ENCODE measurements around the gene MXD4. TPM values are rescaled to one million over a fixed set of nuclear protein-coding genes. Genes with fewer than 3 reads are reported as not detected.
A peak's percentile ranks its signal among the peaks of the same experiment; 100 is the strongest.

The MXD4 gene
- total RNA-seq, 3 donors from 2014 or later: 34.7 to 55.8 (median 37.9) TPM

DNA sequence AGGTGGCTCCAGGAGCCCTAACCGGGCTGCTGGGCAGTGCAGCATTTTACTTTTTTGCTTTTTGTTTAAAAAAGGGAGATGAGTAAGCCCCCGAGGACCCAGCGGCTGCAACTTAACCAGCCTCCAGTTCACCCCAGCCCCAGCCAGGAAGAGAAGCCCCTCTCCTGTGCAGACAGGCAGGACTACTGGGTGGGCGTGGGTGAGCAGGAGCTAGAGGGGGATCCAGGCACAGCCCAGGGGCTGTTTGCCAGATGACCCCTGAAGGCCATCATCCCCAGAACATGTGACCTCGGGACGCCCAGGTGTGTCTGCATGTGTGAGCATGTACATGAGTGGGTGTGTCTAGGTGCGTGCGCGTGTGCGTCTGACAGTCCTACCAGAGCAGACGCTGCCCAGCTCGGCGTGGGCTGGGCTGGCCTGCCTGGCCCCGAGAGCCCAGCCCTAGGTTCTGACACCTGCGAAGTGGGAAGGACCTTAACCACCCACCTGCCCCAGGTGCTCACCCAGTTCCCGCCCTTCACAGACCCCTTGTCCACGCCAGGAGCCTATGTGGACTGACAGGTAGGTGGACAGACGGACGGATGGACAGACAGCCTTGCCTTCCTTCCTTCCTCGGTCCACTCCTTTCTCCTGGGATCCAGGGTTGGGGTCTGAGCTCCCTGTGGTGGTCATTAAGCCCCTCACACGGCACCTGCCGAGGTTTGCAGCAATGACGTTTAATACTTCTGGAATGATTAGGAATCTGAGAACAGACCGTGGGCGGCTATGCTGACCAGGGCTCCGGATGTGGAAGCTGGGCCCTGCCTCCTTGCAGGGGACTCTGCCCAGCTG, 12.2 kb downstream of the MXD4 start:
- DNase-seq (ENCODE audit: low spot score in 2 of 2): peak in 1 of 2 donors; percentile 17
- H3K27me3 ChIP-seq: no peaks in the 10 kb centered on the region
- peak overlapping the region in 1 of 2 donors; percentile 14 for H3K27ac ChIP-seq
- no peaks in the 10 kb centered on the region for H3K4me1 ChIP-seq
- no peak for TF ChIP-seq POLR2AphosphoS5 (IDR thresholded peaks at IDR 0.05)
- TF ChIP-seq POLR2A (IDR thresholded peaks at IDR 0.05): no peak
- TF ChIP-seq, protein P1, sequence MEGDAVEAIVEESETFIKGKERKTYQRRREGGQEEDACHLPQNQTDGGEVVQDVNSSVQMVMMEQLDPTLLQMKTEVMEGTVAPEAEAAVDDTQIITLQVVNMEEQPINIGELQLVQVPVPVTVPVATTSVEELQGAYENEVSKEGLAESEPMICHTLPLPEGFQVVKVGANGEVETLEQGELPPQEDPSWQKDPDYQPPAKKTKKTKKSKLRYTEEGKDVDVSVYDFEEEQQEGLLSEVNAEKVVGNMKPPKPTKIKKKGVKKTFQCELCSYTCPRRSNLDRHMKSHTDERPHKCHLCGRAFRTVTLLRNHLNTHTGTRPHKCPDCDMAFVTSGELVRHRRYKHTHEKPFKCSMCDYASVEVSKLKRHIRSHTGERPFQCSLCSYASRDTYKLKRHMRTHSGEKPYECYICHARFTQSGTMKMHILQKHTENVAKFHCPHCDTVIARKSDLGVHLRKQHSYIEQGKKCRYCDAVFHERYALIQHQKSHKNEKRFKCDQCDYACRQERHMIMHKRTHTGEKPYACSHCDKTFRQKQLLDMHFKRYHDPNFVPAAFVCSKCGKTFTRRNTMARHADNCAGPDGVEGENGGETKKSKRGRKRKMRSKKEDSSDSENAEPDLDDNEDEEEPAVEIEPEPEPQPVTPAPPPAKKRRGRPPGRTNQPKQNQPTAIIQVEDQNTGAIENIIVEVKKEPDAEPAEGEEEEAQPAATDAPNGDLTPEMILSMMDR (IDR thresholded peaks at IDR 0.05): no peak
- intact Hi-C loops (cut with DNase I; ENCODE audit: low total_unique reads): loop anchor here (10.0 kb wide), 1 partner anchor 165 kb away; the partner anchor contains the start of genes CFAP99 and ZFYVE28
- H3K36me3 ChIP-seq: no peaks in the 10 kb centered on the region
- H3K9me3 ChIP-seq: no peaks in the 10 kb centered on the region
- H3K4me3 ChIP-seq: no peak overlapping the region

DNA sequence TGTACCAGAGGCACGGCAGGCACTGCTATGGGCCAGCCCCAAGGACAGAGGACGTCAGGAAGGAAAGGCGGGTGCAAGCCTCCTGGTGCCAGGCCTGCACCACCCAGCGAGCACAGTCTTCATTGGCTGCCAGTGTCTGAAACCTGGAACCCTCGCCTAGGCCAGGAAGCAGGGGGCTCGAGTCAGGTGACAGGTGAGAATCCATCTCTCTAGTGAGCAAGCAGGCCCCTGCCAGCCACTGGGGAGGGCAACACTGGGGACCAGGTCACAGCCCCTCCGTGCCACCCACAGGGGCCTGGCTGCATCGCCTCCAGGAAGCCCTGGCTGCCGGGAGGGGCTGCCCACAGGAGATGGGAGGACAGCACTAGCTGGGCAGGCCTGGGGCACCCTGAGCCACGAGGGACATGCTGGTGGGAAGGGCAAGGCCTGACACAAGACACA, 13.1 kb downstream of the MXD4 start:
- Histone ChIP-seq H3K27ac (no peak overlapping the region), H3K27me3 (no peaks in the 10 kb centered on the region), H3K36me3 (no peaks in the 10 kb centered on the region), H3K4me3 (no peak overlapping the region), H3K4me1 (no peaks in the 10 kb centered on the region), H3K9me3 (no peaks in the 10 kb centered on the region)
- intact Hi-C loops (cut with DNase I; ENCODE audit: low total_unique reads): no loop called here
- peak in 1 of 2 donors; percentile 14 for DNase-seq (ENCODE audit: low spot score in 2 of 2)
- TF ChIP-seq POLR2AphosphoS5 (IDR thresholded peaks at IDR 0.05): no peak
- TF ChIP-seq POLR2A (IDR thresholded peaks at IDR 0.05): no peak
- TF ChIP-seq, protein P1 (IDR thresholded peaks at IDR 0.05): no peak

DNA sequence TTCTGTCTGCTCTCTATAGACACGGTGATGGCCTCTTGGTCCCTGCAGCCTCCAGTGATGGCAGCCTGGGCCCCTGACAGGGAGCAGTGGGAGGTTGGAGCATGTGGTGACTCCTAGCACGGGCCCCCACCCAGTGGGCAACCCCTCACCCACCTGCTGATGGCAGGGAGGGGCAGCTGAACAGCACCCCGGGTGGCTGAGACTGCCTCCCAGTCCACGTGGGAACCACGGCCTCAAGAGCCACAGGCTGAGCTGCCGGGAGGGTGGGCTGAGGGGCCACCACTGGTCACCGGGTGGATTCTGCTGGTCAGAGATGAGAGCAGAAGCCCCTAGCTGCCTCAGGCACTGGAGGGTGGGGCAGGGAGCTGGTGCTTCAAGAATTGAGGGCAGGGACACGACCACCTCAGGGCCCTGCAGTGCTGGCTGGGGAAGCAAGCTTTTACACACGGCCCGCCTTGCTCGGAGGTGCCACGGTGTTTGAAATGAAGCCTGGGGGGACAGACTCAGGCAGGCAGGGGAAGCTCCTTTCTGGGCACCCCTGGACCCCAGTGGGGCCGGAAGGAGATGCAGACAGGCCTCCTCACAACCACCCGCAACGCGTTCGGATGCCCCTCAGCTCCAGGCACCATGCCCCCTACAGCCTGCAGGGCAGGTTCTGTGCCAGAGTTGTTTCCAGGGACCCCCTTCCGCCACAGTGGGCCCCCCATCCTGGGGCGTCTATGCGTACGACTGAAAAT, 13.7 kb downstream of the MXD4 start:
- Histone ChIP-seq H3K27me3 (no peaks in the 10 kb centered on the region), H3K4me1 (no peaks in the 10 kb centered on the region), H3K9me3 (no peaks in the 10 kb centered on the region), H3K36me3 (no peaks in the 10 kb centered on the region), H3K4me3 (no peak overlapping the region), H3K27ac (no peak overlapping the region)
- intact Hi-C loops (cut with DNase I; ENCODE audit: low total_unique reads): no loop called here
- peak in 1 of 2 donors; percentile 15 for DNase-seq (ENCODE audit: low spot score in 2 of 2)
- TF ChIP-seq POLR2A (IDR thresholded peaks at IDR 0.05) (no peak), POLR2AphosphoS5 (IDR thresholded peaks at IDR 0.05) (no peak)
- TF ChIP-seq, protein P1 (IDR thresholded peaks at IDR 0.05): no peak

DNA sequence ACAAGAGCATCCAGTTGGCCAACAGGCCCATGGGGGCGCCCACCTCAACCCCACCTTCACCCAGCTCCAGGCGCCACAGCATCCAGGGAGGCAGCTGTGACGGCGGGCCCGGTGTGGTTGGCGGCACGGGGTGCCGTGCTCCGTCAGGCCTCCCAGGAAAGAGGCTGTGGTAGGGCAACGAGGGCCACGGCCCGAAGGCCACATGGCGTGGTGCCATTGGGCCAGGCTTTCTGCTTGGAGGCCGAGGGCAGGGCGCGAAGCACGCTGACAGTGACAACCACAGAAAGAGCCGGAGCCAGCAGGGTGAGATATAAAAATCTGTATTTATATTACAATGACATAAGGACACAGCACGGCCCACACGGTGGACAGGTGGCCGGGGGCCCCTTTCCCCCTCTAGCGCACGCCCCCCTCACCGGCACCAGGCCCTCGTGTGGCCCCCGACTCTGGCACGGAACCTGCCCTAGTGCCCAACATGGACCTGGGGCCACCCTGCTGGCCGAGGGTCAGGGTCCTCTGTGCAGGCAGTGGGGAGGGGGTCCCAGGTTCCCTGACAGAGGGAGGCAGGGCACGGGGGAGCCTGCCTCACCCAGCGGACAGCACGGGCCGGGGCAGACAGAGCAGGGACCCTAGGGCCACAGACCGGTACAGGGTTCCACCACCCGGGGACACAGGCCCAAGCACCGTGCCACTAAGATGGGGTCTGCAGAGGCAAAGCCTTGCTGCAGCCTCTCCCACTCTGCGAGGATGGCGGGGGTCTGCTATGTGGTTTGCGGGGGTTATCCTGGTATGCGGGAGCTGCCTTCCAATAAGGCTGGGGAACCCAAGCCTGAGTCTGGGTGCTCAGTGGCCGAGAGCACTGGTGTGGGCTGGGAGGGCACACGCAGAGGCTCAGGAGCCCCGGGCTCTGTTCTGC, 14.5 kb downstream of the MXD4 start:
- TF ChIP-seq POLR2A (IDR thresholded peaks at IDR 0.05) (no peak), POLR2AphosphoS5 (IDR thresholded peaks at IDR 0.05) (no peak)
- TF ChIP-seq, protein P1 (IDR thresholded peaks at IDR 0.05): no peak
- Histone ChIP-seq H3K4me1 (no peaks in the 10 kb centered on the region), H3K27ac (no peak overlapping the region), H3K9me3 (no peaks in the 10 kb centered on the region), H3K4me3 (no peak overlapping the region), H3K36me3 (no peaks in the 10 kb centered on the region), H3K27me3 (no peaks in the 10 kb centered on the region)
- DNase-seq (ENCODE audit: low spot score in 2 of 2): peak in 1 of 2 donors; percentile 17
- intact Hi-C loops (cut with DNase I; ENCODE audit: low total_unique reads): no loop called here
